ENCODE data around the gene CREB5.

CREB5 gene

GRCh38 chr7:28509251-28510025 lies 97.1 kb downstream of the CREB5 start:
- Mint-ChIP-seq H3K27me3 (peaks cover 3% of the 10 kb centered on the region), H3K4me1 (ENCODE audit: low read depth) (peaks cover 50% of the 10 kb centered on the region), H3K9me3 (peaks cover 9% of the 10 kb centered on the region), H3K36me3 (ENCODE audit: low read depth) (no peaks in the 10 kb centered on the region), H3K27ac (peak overlapping the region; percentile 97), H3K4me3 (peak overlapping the region; percentile 55)
- intact Hi-C loops (cut with micrococcal nuclease): loop anchor here (2.0 to 5.0 kb wide), 2 partner anchors 97 to 175 kb away; partner anchors contain the start of gene CREB5

DNA sequence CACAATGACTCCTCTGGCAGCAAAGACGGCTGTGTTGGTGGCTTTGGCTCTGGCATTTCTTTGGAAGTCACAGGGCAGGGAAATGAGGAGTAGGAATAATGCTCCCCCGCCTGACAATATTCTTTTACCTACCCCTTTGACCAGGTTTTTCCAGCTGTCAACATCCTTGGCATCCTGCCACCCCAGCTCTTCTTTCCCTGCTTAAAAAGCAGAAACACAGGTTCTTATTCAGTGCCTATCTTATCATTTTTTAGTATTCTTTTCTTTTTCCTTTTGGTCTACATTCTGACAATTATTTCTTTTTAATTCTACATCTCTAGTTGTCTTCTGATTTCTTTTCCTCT lies 97.7 kb downstream of the CREB5 start:
- peak overlapping the region; percentile 55 for H3K4me3 Mint-ChIP-seq
- peaks cover 9% of the 10 kb centered on the region for H3K9me3 Mint-ChIP-seq
- intact Hi-C loops (cut with micrococcal nuclease): no loop called here
- peaks cover 3% of the 10 kb centered on the region for H3K27me3 Mint-ChIP-seq
- no peaks in the 10 kb centered on the region for H3K36me3 Mint-ChIP-seq (ENCODE audit: low read depth)
- peaks cover 50% of the 10 kb centered on the region for H3K4me1 Mint-ChIP-seq (ENCODE audit: low read depth)
- peak overlapping the region; percentile 97 for H3K27ac Mint-ChIP-seq

- no peaks in the 10 kb centered on the region for H3K36me3 Mint-ChIP-seq (ENCODE audit: low read depth)
- peaks cover 50% of the 10 kb centered on the region for H3K4me1 Mint-ChIP-seq (ENCODE audit: low read depth)
- peak overlapping the region; percentile 37 for H3K27ac Mint-ChIP-seq
- H3K4me3 Mint-ChIP-seq: no peak overlapping the region
- peaks cover 9% of the 10 kb centered on the region for H3K9me3 Mint-ChIP-seq
- intact Hi-C loops (cut with micrococcal nuclease): no loop called here
- H3K27me3 Mint-ChIP-seq: peaks cover 3% of the 10 kb centered on the region
Observed at GRCh38 chr7:28512668-28513440, 100.5 kb downstream of the CREB5 start.

GRCh38 chr7:28516390-28517172 lies 104.3 kb downstream of the CREB5 start:
- peak overlapping the region; percentile 34 for H3K27ac Mint-ChIP-seq
- no peaks in the 10 kb centered on the region for H3K36me3 Mint-ChIP-seq (ENCODE audit: low read depth)
- peaks cover 52% of the 10 kb centered on the region for H3K4me1 Mint-ChIP-seq (ENCODE audit: low read depth)
- H3K9me3 Mint-ChIP-seq: peaks cover 9% of the 10 kb centered on the region
- H3K27me3 Mint-ChIP-seq: peaks cover 5% of the 10 kb centered on the region
- H3K4me3 Mint-ChIP-seq: no peak overlapping the region
- intact Hi-C loops (cut with micrococcal nuclease): no loop called here

- H3K36me3 Mint-ChIP-seq (ENCODE audit: low read depth): no peaks in the 10 kb centered on the region
- no peak overlapping the region for H3K4me3 Mint-ChIP-seq
- H3K27me3 Mint-ChIP-seq: peaks cover 5% of the 10 kb centered on the region
- H3K4me1 Mint-ChIP-seq (ENCODE audit: low read depth): peaks cover 45% of the 10 kb centered on the region
- intact Hi-C loops (cut with micrococcal nuclease): no loop called here
- no peak overlapping the region for H3K27ac Mint-ChIP-seq
- peaks cover 3% of the 10 kb centered on the region for H3K9me3 Mint-ChIP-seq
Observed at GRCh38 chr7:28517206-28517605, 104.9 kb downstream of the CREB5 start.

- Mint-ChIP-seq H3K27me3 (peaks cover 5% of the 10 kb centered on the region), H3K4me3 (no peak overlapping the region), H3K9me3 (no peaks in the 10 kb centered on the region), H3K36me3 (ENCODE audit: low read depth) (no peaks in the 10 kb centered on the region), H3K27ac (peak overlapping the region; percentile 11), H3K4me1 (ENCODE audit: low read depth) (peaks cover 41% of the 10 kb centered on the region)
- intact Hi-C loops (cut with micrococcal nuclease): no loop called here
Observed at GRCh38 chr7:28517606-28518005, 105.3 kb downstream of the CREB5 start.

DNA sequence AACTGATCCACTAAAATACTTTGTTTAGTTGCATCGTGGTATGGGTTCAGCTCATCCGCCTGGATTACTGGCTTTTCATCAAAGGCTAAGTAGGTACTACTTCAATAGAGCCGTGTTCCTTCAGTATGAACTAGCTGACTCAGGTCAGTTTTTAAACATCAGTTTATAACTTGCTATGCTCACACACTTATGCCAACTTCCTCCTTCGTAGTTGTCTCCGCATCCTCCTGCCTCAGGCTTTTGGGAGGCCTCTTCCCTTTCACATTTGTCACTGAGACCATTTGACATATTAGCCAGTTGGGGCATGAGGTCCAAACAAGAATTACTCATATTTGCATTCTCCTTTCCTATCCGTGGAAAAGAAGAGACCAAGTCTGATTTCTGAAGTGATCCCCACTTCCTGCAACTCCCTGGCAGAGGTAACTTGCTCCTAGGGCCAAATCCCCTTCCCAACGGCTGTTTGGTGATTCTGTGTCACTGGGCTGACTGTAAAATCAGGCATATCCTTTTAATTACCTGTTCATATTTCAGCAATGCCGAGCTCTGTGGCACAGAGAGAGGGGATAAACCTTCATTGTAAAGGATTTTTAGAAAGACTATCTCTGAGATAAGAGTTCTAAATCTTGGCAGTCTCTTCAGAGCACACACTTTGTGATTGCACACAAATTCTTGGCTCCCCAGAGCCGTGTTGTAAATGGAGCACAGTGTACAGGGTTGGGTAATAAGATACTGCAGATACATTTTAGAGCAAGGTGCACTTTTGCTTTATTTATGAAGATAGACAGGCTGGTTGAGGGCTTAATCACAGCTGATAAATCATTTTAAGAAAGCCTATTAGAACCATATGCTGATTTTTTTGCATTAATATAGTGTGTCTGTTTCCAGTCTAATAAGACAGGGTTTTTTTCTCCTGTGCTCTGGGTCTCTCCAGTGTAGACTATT lies 108.0 kb downstream of the CREB5 start:
- H3K4me1 Mint-ChIP-seq (ENCODE audit: low read depth): peaks cover 32% of the 10 kb centered on the region
- H3K9me3 Mint-ChIP-seq: no peaks in the 10 kb centered on the region
- H3K4me3 Mint-ChIP-seq: no peak overlapping the region
- peaks cover 8% of the 10 kb centered on the region for H3K27me3 Mint-ChIP-seq
- no peaks in the 10 kb centered on the region for H3K36me3 Mint-ChIP-seq (ENCODE audit: low read depth)
- intact Hi-C loops (cut with micrococcal nuclease): no loop called here
- H3K27ac Mint-ChIP-seq: peak overlapping the region; percentile 60

- no peak overlapping the region for H3K4me3 Mint-ChIP-seq
- H3K27ac Mint-ChIP-seq: no peak overlapping the region
- intact Hi-C loops (cut with micrococcal nuclease): no loop called here
- no peaks in the 10 kb centered on the region for H3K36me3 Mint-ChIP-seq (ENCODE audit: low read depth)
- H3K27me3 Mint-ChIP-seq: peaks cover 20% of the 10 kb centered on the region
- H3K4me1 Mint-ChIP-seq (ENCODE audit: low read depth): peaks cover 18% of the 10 kb centered on the region
- no peaks in the 10 kb centered on the region for H3K9me3 Mint-ChIP-seq
Observed at GRCh38 chr7:28524978-28525377, 112.7 kb downstream of the CREB5 start.

GRCh38 chr7:28528899-28529298 lies 116.6 kb downstream of the CREB5 start:
- Mint-ChIP-seq H3K9me3 (no peaks in the 10 kb centered on the region), H3K4me3 (no peak overlapping the region), H3K4me1 (ENCODE audit: low read depth) (peaks cover 11% of the 10 kb centered on the region), H3K27ac (peak overlapping the region; percentile 55), H3K27me3 (peaks cover 25% of the 10 kb centered on the region), H3K36me3 (ENCODE audit: low read depth) (no peaks in the 10 kb centered on the region)
- intact Hi-C loops (cut with micrococcal nuclease): no loop called here

- H3K4me1 Mint-ChIP-seq (ENCODE audit: low read depth): peaks cover 17% of the 10 kb centered on the region
- H3K9me3 Mint-ChIP-seq: no peaks in the 10 kb centered on the region
- peaks cover 23% of the 10 kb centered on the region for H3K27me3 Mint-ChIP-seq
- H3K27ac Mint-ChIP-seq: no peak overlapping the region
- no peaks in the 10 kb centered on the region for H3K36me3 Mint-ChIP-seq (ENCODE audit: low read depth)
- intact Hi-C loops (cut with micrococcal nuclease): loop anchor here (10.0 kb wide), 1 partner anchor 55 kb away; no protein-coding TSS in a partner anchor
- H3K4me3 Mint-ChIP-seq: no peak overlapping the region
Observed at GRCh38 chr7:28529755-28530154, 117.4 kb downstream of the CREB5 start.

DNA sequence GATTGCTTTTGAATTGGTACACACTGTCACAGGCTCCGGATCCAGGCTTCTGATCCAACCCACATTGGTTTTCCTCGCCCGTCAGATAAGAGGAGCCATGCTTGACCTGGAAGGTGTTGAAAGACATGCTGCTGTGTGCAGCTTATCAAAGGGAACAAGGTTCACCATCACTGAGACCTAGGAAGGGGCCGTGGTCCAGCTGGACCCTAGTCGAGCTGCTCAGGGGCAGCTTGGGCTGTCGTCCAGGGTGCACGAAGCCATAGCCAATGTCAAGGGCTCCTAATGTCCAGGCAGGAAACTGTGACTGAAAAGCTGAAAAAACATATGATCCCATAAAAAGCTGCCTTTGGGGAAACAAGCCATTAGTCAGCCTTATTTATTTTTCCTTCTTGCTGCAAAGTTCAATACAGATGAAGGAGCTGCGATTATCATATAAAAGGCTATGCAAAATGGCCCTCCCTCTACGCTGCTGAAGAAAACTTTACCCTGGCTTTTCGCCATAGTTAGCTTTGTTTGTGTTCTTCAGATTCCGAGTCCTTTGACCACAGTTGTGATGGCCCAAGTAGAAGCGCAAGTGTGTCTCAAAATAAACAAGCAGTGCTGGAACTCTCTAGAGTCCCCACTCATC lies 118.0 kb downstream of the CREB5 start:
- no peak overlapping the region for H3K4me3 Mint-ChIP-seq
- no peaks in the 10 kb centered on the region for H3K36me3 Mint-ChIP-seq (ENCODE audit: low read depth)
- H3K9me3 Mint-ChIP-seq: no peaks in the 10 kb centered on the region
- intact Hi-C loops (cut with micrococcal nuclease): loop anchor here (10.0 kb wide), 1 partner anchor 55 kb away; no protein-coding TSS in a partner anchor
- peaks cover 23% of the 10 kb centered on the region for H3K27me3 Mint-ChIP-seq
- H3K4me1 Mint-ChIP-seq (ENCODE audit: low read depth): peaks cover 17% of the 10 kb centered on the region
- no peak overlapping the region for H3K27ac Mint-ChIP-seq

DNA sequence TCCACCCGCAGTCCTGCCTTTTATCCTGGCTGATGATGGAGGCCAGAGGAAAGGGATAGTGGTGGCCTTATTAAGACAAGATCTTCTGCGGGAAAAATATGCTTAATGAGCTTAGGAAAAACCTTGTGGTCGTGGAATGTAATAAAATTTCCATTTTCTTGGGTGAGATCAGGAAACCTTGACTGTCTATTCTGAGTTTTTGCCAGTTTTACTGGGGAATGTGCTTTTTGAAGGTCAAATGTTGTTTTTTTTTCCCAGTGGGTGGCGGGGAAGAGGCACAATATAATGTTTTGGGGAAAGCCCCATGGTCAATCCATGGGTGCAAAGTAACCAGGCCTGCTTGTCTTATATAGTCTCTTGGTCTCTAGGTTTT lies 118.5 kb downstream of the CREB5 start:
- no peak overlapping the region for H3K27ac Mint-ChIP-seq
- no peaks in the 10 kb centered on the region for H3K9me3 Mint-ChIP-seq
- intact Hi-C loops (cut with micrococcal nuclease): loop anchor here (10.0 kb wide), 1 partner anchor 56 kb away; no protein-coding TSS in a partner anchor
- no peaks in the 10 kb centered on the region for H3K36me3 Mint-ChIP-seq (ENCODE audit: low read depth)
- H3K4me1 Mint-ChIP-seq (ENCODE audit: low read depth): peaks cover 17% of the 10 kb centered on the region
- H3K27me3 Mint-ChIP-seq: peaks cover 25% of the 10 kb centered on the region
- no peak overlapping the region for H3K4me3 Mint-ChIP-seq

Data from dendritic cell treated with granulocyte-macrophage colony-stimulating factor and Interleukin-4, amounts not matched to agents 40 ng/mL and 50 ng/mL, for 4 days (primary cell).